Endodermal cell (in vitro differentiated cells): ENCODE measurements around the gene CD63. TPM values are rescaled to one million over a fixed set of nuclear protein-coding genes. Genes with fewer than 3 reads are reported as not detected.

Source experiments
- DNase-seq: peaks from one replicate; pipeline ENCODE4 v3.0.0-alpha.2; 2017
- H3K27ac ChIP-seq: 2 replicates; pipeline ENCODE4 v1.5.1; 2013; ENCODE audit warnings: mild to moderate bottlenecking, low read depth, low read length, moderate library complexity
- H3K27me3 ChIP-seq: 2 replicates; pipeline ENCODE4 v1.6.1; 2013; ENCODE audit warnings: mild to moderate bottlenecking, low read length, moderate library complexity; ENCODE audit not compliant: insufficient read depth, control insufficient read depth, poor library complexity, severe bottlenecking
- H3K36me3 ChIP-seq: 2 replicates; pipeline ENCODE4 v1.7.0; 2013; ENCODE audit warnings: mild to moderate bottlenecking, low read length, moderate library complexity; ENCODE audit not compliant: control insufficient read depth, insufficient read depth
- H3K4me1 ChIP-seq: one replicate; pipeline ENCODE4 v1.7.0; 2013; ENCODE audit warnings: low read length; ENCODE audit not compliant: control insufficient read depth, insufficient read depth
- H3K4me3 ChIP-seq: 2 replicates; pipeline ENCODE4 v1.5.1; 2013; ENCODE audit warnings: mild to moderate bottlenecking, low read length, moderate library complexity
- H3K9ac ChIP-seq: 2 replicates; pipeline ENCODE4 v1.6.1; 2013; ENCODE audit warnings: mild to moderate bottlenecking, low read length, moderate library complexity; ENCODE audit not compliant: poor library complexity, severe bottlenecking; ENCODE audit errors: extremely low read depth
- H3K9me3 ChIP-seq: 2 replicates; pipeline ENCODE4 v1.6.1; 2013; ENCODE audit warnings: mild to moderate bottlenecking, low read length, moderate library complexity; ENCODE audit not compliant: control insufficient read depth
- H3K27ac Mint-ChIP-seq: 2 replicates; pipeline ENCODE4 v1.8.0; 2020; ENCODE audit warnings: mixed read lengths
- H3K27me3 Mint-ChIP-seq: 2 replicates; pipeline ENCODE4 v1.8.0; 2021; ENCODE audit warnings: mild to moderate bottlenecking, mixed read lengths; ENCODE audit not compliant: insufficient read depth
- H3K36me3 Mint-ChIP-seq: 2 replicates; pipeline ENCODE4 v1.8.0; 2020; ENCODE audit warnings: low read depth, mixed read lengths
- H3K4me1 Mint-ChIP-seq: 2 replicates; pipeline ENCODE4 v1.8.0; 2020; ENCODE audit warnings: mixed read lengths
- H3K4me3 Mint-ChIP-seq: 2 replicates; pipeline ENCODE4 v1.8.0; 2020; ENCODE audit warnings: mild to moderate bottlenecking, moderate library complexity, mixed read lengths
- H3K9me3 Mint-ChIP-seq: 2 replicates; pipeline ENCODE4 v1.8.0; 2020; ENCODE audit warnings: mild to moderate bottlenecking, mixed read lengths
- CTCF ChIP-seq: fragments of 200-600 bp; sonication (generic); conservative IDR thresholded peaks from 2 replicates; pipeline ENCODE4 v1.5.0; 2021; ENCODE audit warnings: antibody characterized with exemption, mild to moderate bottlenecking
- WGBS, 2 experiments: methylation state at CpG; one replicate each; pipeline versions ENCODE4 v1.1.5 to v1.1.7; 2013; ENCODE audit warnings: missing lambda C conversion rate in 2 of 2, mixed read lengths in 1 of 2; ENCODE audit not compliant: insufficient coverage in 1 of 2, insufficient read length in 1 of 2; 5-methylcytosine and 5-hydroxymethylcytosine counted together
- total RNA-seq, 2 donors: library from RNA; stranded (reverse); fragmentation: NEBNext Ultra II Directional in 1 of 2; extraction: Animal tissue kit (Norgen Biotek cat#: 25700) in 1 of 2; gene quantifications; 2 replicates in 1 of 2; 3 replicates in 1 of 2; pipeline ENCODE4 v1.2.1, GENCODE V29; 2021

The CD63 gene
- total RNA-seq, 2 donors from 2014 or later, result 879 to 1,041 TPM

GRCh38 chr12:55700255-55701018 lies 28.4 kb downstream of the CD63 start:
- Mint-ChIP-seq H3K27ac (no peak overlapping the region), H3K36me3 (peaks cover 13% of the 10 kb centered on the region), H3K4me3 (no peak overlapping the region), H3K9me3 (no peaks in the 10 kb centered on the region), H3K27me3 (no peaks in the 10 kb centered on the region), H3K4me1 (peaks cover 7% of the 10 kb centered on the region)
- no peak overlapping the region for H3K4me3 ChIP-seq
- DNase-seq, result no peak
- no peaks in the 10 kb centered on the region for H3K36me3 ChIP-seq
- no peak for TF ChIP-seq CTCF
- no peaks in the 10 kb centered on the region for H3K9me3 ChIP-seq
- H3K4me1 ChIP-seq, result no peaks in the 10 kb centered on the region
- no peak overlapping the region for H3K27ac ChIP-seq
- WGBS, 2 experiments, result 87 to 96% methylated on average over 5 to 19 of the region's 21 CpGs
- no peak overlapping the region for H3K9ac ChIP-seq
- no peaks in the 10 kb centered on the region for H3K27me3 ChIP-seq

- no peak for DNase-seq
- WGBS, 2 experiments, result 83 to 88% methylated on average over 1 to 5 of the region's 5 CpGs
- H3K27ac Mint-ChIP-seq, result no peak overlapping the region
These were observed 29.2 kb downstream of the CD63 start for GRCh38 chr12:55699471-55700055.

GRCh38 chr12:55698965-55699364 lies 29.8 kb downstream of the CD63 start:
- no peak for DNase-seq
- Histone ChIP-seq H3K9me3 (no peaks in the 10 kb centered on the region), H3K4me3 (no peak overlapping the region), H3K36me3 (no peaks in the 10 kb centered on the region), H3K4me1 (no peaks in the 10 kb centered on the region), H3K27ac (no peak overlapping the region), H3K27me3 (no peaks in the 10 kb centered on the region), H3K9ac (no peak overlapping the region)
- no peak overlapping the region for H3K4me3 Mint-ChIP-seq
- peaks cover 25% of the 10 kb centered on the region for H3K36me3 Mint-ChIP-seq
- no peak for TF ChIP-seq CTCF
- no peaks in the 10 kb centered on the region for H3K27me3 Mint-ChIP-seq
- H3K4me1 Mint-ChIP-seq, result no peaks in the 10 kb centered on the region
- no peaks in the 10 kb centered on the region for H3K9me3 Mint-ChIP-seq
- no peak overlapping the region for H3K27ac Mint-ChIP-seq
- 100% methylated on average over 1 of the region's 1 CpG; no CpG with 5 or more reads in 1 of the 2 experiments for WGBS, 2 experiments

More at GRCh38 chr12:55699471-55700055, 29.2 kb downstream of the CD63 start:
- H3K9ac ChIP-seq, result no peak overlapping the region
- Mint-ChIP-seq H3K4me3 (no peak overlapping the region), H3K4me1 (no peaks in the 10 kb centered on the region), H3K36me3 (peaks cover 20% of the 10 kb centered on the region), H3K9me3 (no peaks in the 10 kb centered on the region), H3K27me3 (no peaks in the 10 kb centered on the region)
- no peaks in the 10 kb centered on the region for H3K9me3 ChIP-seq
- no peaks in the 10 kb centered on the region for H3K27me3 ChIP-seq
- H3K4me3 ChIP-seq, result no peak overlapping the region
- H3K36me3 ChIP-seq, result no peaks in the 10 kb centered on the region
- no peak overlapping the region for H3K27ac ChIP-seq
- no peaks in the 10 kb centered on the region for H3K4me1 ChIP-seq
- no peak for TF ChIP-seq CTCF
